ENCODE data around the gene UCKL1.
A peak's percentile ranks its signal among the peaks of the same experiment; 100 is the strongest.

UCKL1 gene

GRCh38 chr20:63941282-63942081 is 14.7 kb downstream of the UCKL1 start:
- Histone ChIP-seq H3K9me3 (ENCODE audit: control insufficient read depth, low read length) (no peaks in the 10 kb centered on the region), H3K4me1 (ENCODE audit: control insufficient read depth, insufficient read depth, low read length) (no peaks in the 10 kb centered on the region), H3K4me3 (ENCODE audit: insufficient read depth, low read depth, low read length) (no peak overlapping the region), H3K36me3 (ENCODE audit: control insufficient read depth, insufficient read depth, low read length) (peaks cover 13% of the 10 kb centered on the region), H3K27me3 (ENCODE audit: control insufficient read depth, insufficient read depth, low read length, poor library complexity, severe bottlenecking) (no peaks in the 10 kb centered on the region), H3K27ac (ENCODE audit: insufficient read depth, low read depth, low read length, poor library complexity, severe bottlenecking) (peak overlapping the region; percentile 16)
- WGBS, 2 experiments: 89% methylated on average over 31 to 32 of the region's 39 CpGs

DNA sequence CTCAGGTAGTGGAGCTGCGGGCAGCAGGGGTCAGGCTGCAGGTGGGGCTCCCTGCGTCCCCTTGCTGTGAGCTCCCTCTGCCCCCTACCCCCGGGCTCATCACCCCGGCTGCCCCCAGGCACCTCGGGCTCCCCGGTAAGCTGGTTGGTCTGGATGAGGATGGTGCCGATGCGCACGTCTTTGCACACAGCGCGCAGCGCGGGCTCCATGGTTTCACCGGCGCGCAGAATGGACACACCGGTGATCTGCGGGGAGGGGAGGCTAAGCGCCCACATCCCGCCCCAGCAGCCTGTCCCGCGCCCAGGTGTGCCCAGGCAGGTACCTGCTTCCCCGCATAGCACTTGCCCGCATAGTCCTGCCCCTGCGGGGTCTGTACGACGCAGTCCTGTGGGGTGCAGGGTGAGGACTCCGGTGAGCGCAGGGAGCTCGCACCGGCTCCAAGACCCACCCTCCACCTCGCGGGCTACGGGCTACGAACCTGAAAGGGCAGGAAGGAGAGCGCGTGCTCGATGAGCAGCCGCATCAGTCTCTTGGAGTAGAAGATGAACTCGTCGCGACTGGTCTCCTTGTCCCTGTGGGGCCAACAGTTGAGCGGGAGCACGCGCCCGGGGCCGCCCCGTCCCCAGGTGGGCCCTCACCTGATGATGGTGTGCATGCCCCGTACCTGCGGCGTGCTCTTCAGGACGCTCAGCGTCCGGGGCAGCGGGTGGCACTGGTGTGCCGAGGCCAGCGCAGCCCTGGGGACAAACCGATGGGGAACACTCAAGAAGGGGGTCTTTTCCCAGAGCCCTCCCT is 15.5 kb downstream of the UCKL1 start:
- Histone ChIP-seq H3K27ac (ENCODE audit: insufficient read depth, low read depth, low read length, poor library complexity, severe bottlenecking) (no peak overlapping the region), H3K9me3 (ENCODE audit: control insufficient read depth, low read length) (no peaks in the 10 kb centered on the region), H3K36me3 (ENCODE audit: control insufficient read depth, insufficient read depth, low read length) (peaks cover 13% of the 10 kb centered on the region), H3K27me3 (ENCODE audit: control insufficient read depth, insufficient read depth, low read length, poor library complexity, severe bottlenecking) (no peaks in the 10 kb centered on the region), H3K4me1 (ENCODE audit: control insufficient read depth, insufficient read depth, low read length) (no peaks in the 10 kb centered on the region), H3K4me3 (ENCODE audit: insufficient read depth, low read depth, low read length) (no peak overlapping the region)
- WGBS, 2 experiments: 96 to 97% methylated on average over 58 of the region's 58 CpGs

GRCh38 chr20:63940071-63940471 is 16.1 kb downstream of the UCKL1 start:
- H3K27ac ChIP-seq (ENCODE audit: insufficient read depth, low read depth, low read length, poor library complexity, severe bottlenecking): no peak overlapping the region
- H3K27me3 ChIP-seq (ENCODE audit: control insufficient read depth, insufficient read depth, low read length, poor library complexity, severe bottlenecking): no peaks in the 10 kb centered on the region
- no peaks in the 10 kb centered on the region for H3K9me3 ChIP-seq (ENCODE audit: control insufficient read depth, low read length)
- H3K4me1 ChIP-seq (ENCODE audit: control insufficient read depth, insufficient read depth, low read length): no peaks in the 10 kb centered on the region
- no peak overlapping the region for H3K4me3 ChIP-seq (ENCODE audit: insufficient read depth, low read depth, low read length)
- peaks cover 18% of the 10 kb centered on the region for H3K36me3 ChIP-seq (ENCODE audit: control insufficient read depth, insufficient read depth, low read length)
- 95% methylated on average over 23 of the region's 23 CpGs for WGBS, 2 experiments

- H3K4me1 ChIP-seq (ENCODE audit: control insufficient read depth, insufficient read depth, low read length): no peaks in the 10 kb centered on the region
- H3K9me3 ChIP-seq (ENCODE audit: control insufficient read depth, low read length): no peaks in the 10 kb centered on the region
- H3K4me3 ChIP-seq (ENCODE audit: insufficient read depth, low read depth, low read length): no peak overlapping the region
- no peak overlapping the region for H3K27ac ChIP-seq (ENCODE audit: insufficient read depth, low read depth, low read length, poor library complexity, severe bottlenecking)
- 96% methylated on average over 31 to 33 of the region's 33 CpGs for WGBS, 2 experiments
- H3K27me3 ChIP-seq (ENCODE audit: control insufficient read depth, insufficient read depth, low read length, poor library complexity, severe bottlenecking): no peaks in the 10 kb centered on the region
- H3K36me3 ChIP-seq (ENCODE audit: control insufficient read depth, insufficient read depth, low read length): peaks cover 20% of the 10 kb centered on the region
Observed at GRCh38 chr20:63939061-63939935, 16.9 kb downstream of the UCKL1 start.

GRCh38 chr20:63937596-63937995 is 18.6 kb downstream of the UCKL1 start:
- H3K36me3 ChIP-seq (ENCODE audit: control insufficient read depth, insufficient read depth, low read length): peaks cover 19% of the 10 kb centered on the region
- no peak overlapping the region for H3K4me3 ChIP-seq (ENCODE audit: insufficient read depth, low read depth, low read length)
- no peaks in the 10 kb centered on the region for H3K9me3 ChIP-seq (ENCODE audit: control insufficient read depth, low read length)
- H3K27me3 ChIP-seq (ENCODE audit: control insufficient read depth, insufficient read depth, low read length, poor library complexity, severe bottlenecking): no peaks in the 10 kb centered on the region
- no peak overlapping the region for H3K27ac ChIP-seq (ENCODE audit: insufficient read depth, low read depth, low read length, poor library complexity, severe bottlenecking)
- no peaks in the 10 kb centered on the region for H3K4me1 ChIP-seq (ENCODE audit: control insufficient read depth, insufficient read depth, low read length)
- WGBS, 2 experiments: 90 to 93% methylated on average over 14 of the region's 14 CpGs

- H3K36me3 ChIP-seq (ENCODE audit: control insufficient read depth, insufficient read depth, low read length): peaks cover 35% of the 10 kb centered on the region
- 96 to 97% methylated on average over 9 of the region's 9 CpGs for WGBS, 2 experiments
Observed at GRCh38 chr20:63935447-63935846, 20.8 kb downstream of the UCKL1 start.

GRCh38 chr20:63934271-63935068 is 21.7 kb downstream of the UCKL1 start:
- no peak overlapping the region for H3K27ac ChIP-seq (ENCODE audit: insufficient read depth, low read depth, low read length, poor library complexity, severe bottlenecking)
- H3K4me3 ChIP-seq (ENCODE audit: insufficient read depth, low read depth, low read length): no peak overlapping the region
- no peaks in the 10 kb centered on the region for H3K27me3 ChIP-seq (ENCODE audit: control insufficient read depth, insufficient read depth, low read length, poor library complexity, severe bottlenecking)
- WGBS, 2 experiments: 88 to 90% methylated on average over 37 of the region's 37 CpGs
- H3K36me3 ChIP-seq (ENCODE audit: control insufficient read depth, insufficient read depth, low read length): peaks cover 44% of the 10 kb centered on the region
- H3K4me1 ChIP-seq (ENCODE audit: control insufficient read depth, insufficient read depth, low read length): no peaks in the 10 kb centered on the region
- no peaks in the 10 kb centered on the region for H3K9me3 ChIP-seq (ENCODE audit: control insufficient read depth, low read length)

More at GRCh38 chr20:63935447-63935846, 20.8 kb downstream of the UCKL1 start:
- H3K27me3 ChIP-seq (ENCODE audit: control insufficient read depth, insufficient read depth, low read length, poor library complexity, severe bottlenecking): no peaks in the 10 kb centered on the region
- H3K27ac ChIP-seq (ENCODE audit: insufficient read depth, low read depth, low read length, poor library complexity, severe bottlenecking): no peak overlapping the region
- no peaks in the 10 kb centered on the region for H3K9me3 ChIP-seq (ENCODE audit: control insufficient read depth, low read length)
- no peak overlapping the region for H3K4me3 ChIP-seq (ENCODE audit: insufficient read depth, low read depth, low read length)
- H3K4me1 ChIP-seq (ENCODE audit: control insufficient read depth, insufficient read depth, low read length): no peaks in the 10 kb centered on the region

GRCh38 chr20:63933646-63934045 is 22.6 kb downstream of the UCKL1 start:
- Histone ChIP-seq H3K27me3 (ENCODE audit: control insufficient read depth, insufficient read depth, low read length, poor library complexity, severe bottlenecking) (no peaks in the 10 kb centered on the region), H3K4me1 (ENCODE audit: control insufficient read depth, insufficient read depth, low read length) (no peaks in the 10 kb centered on the region), H3K9me3 (ENCODE audit: control insufficient read depth, low read length) (no peaks in the 10 kb centered on the region), H3K36me3 (ENCODE audit: control insufficient read depth, insufficient read depth, low read length) (peaks cover 44% of the 10 kb centered on the region), H3K27ac (ENCODE audit: insufficient read depth, low read depth, low read length, poor library complexity, severe bottlenecking) (no peak overlapping the region), H3K4me3 (ENCODE audit: insufficient read depth, low read depth, low read length) (no peak overlapping the region)
- 94 to 96% methylated on average over 5 of the region's 5 CpGs for WGBS, 2 experiments

- H3K36me3 ChIP-seq (ENCODE audit: control insufficient read depth, insufficient read depth, low read length): peaks cover 48% of the 10 kb centered on the region
- H3K4me3 ChIP-seq (ENCODE audit: insufficient read depth, low read depth, low read length): no peak overlapping the region
- 97% methylated on average over 17 of the region's 17 CpGs for WGBS, 2 experiments
- no peaks in the 10 kb centered on the region for H3K9me3 ChIP-seq (ENCODE audit: control insufficient read depth, low read length)
- H3K27ac ChIP-seq (ENCODE audit: insufficient read depth, low read depth, low read length, poor library complexity, severe bottlenecking): no peak overlapping the region
- H3K27me3 ChIP-seq (ENCODE audit: control insufficient read depth, insufficient read depth, low read length, poor library complexity, severe bottlenecking): no peaks in the 10 kb centered on the region
- H3K4me1 ChIP-seq (ENCODE audit: control insufficient read depth, insufficient read depth, low read length): no peaks in the 10 kb centered on the region
Observed at GRCh38 chr20:63932606-63933160, 23.5 kb downstream of the UCKL1 start.
